HEK293 (cell line): ENCODE measurements around the gene SPIRE1.

Experiments used
- CTCF ChIA-PET: fragments of 350-600 bp; formaldehyde crosslinking; extraction: SDS; loops from one replicate; lab custom pipeline; 2021; ENCODE audit warnings: antibody characterized with exemption; lab: Yijun Ruan, JAX
- POLR2A ChIA-PET: fragments of 300-600 bp; formaldehyde crosslinking; extraction: SDS; loops from one replicate; lab custom pipeline; 2020; ENCODE audit warnings: antibody characterized with exemption, inconsistent platforms; lab: Yijun Ruan, JAX
- H3K27ac ChIP-seq: fragments of 200-500 bp; sonication (Bioruptor generic); 2 replicates; pipeline ENCODE4 v1.5.1; 2014; ENCODE audit warnings: low read depth, low read length, control low read depth, inconsistent platforms; ENCODE audit errors: extremely low read depth
- H3K36me3 ChIP-seq, 2 experiments: fragments of 200-500 bp in 1 of 2; sonication (Bioruptor generic) in 1 of 2; 1 replicate in 1 of 2; 2 replicates in 1 of 2; pipeline ENCODE4 v1.5.1; 2014 to 2017; ENCODE audit warnings: inconsistent platforms in 2 of 2, low read length in 2 of 2; ENCODE audit not compliant: control insufficient read depth in 2 of 2, insufficient read depth in 1 of 2
- H3K4me1 ChIP-seq: fragments of 200-500 bp; sonication (Bioruptor generic); 2 replicates; pipeline ENCODE4 v1.5.1; 2014; ENCODE audit warnings: mild to moderate bottlenecking, low read length, inconsistent platforms; ENCODE audit not compliant: control insufficient read depth, insufficient read depth
- H3K4me3 ChIP-seq: 2 replicates; pipeline ENCODE4 v1.5.1; 2011; ENCODE audit warnings: low read depth, mild to moderate bottlenecking, control low read depth, low read length, moderate library complexity
- H3K9me3 ChIP-seq: fragments of 200-500 bp; sonication (Bioruptor generic); 2 replicates; pipeline ENCODE4 v1.5.1; 2014; ENCODE audit warnings: low read depth, low read length, inconsistent platforms; ENCODE audit not compliant: control insufficient read depth, insufficient read depth
- RBAK ChIP-seq: fragments of 450-650 bp; formaldehyde crosslinking; IDR thresholded peaks from 2 replicates; pipeline ENCODE4 v1.5.1; 2016; ENCODE audit warnings: missing biosample characterization, missing genetic modification characterization
- SALL2 ChIP-seq: fragments of 450-650 bp; formaldehyde crosslinking; IDR thresholded peaks from 2 replicates; pipeline ENCODE4 v1.5.0; 2017; ENCODE audit warnings: missing biosample characterization, mild to moderate bottlenecking, missing genetic modification characterization, borderline replicate concordance
- SP2 ChIP-seq: fragments of 450-650 bp; formaldehyde crosslinking; IDR thresholded peaks from 2 replicates; pipeline ENCODE4 v1.5.1; 2016; ENCODE audit warnings: missing biosample characterization, missing genetic modification characterization
- SP7 ChIP-seq: fragments of 450-650 bp; formaldehyde crosslinking; IDR thresholded peaks from 2 replicates; pipeline ENCODE4 v1.5.1; 2016; ENCODE audit warnings: missing biosample characterization, missing genetic modification characterization
- WT1 ChIP-seq: fragments of 450-650 bp; formaldehyde crosslinking; IDR thresholded peaks from 2 replicates; pipeline ENCODE4 v1.5.1; 2016; ENCODE audit warnings: missing biosample characterization, missing genetic modification characterization
- ZBTB17 ChIP-seq: fragments of 450-650 bp; formaldehyde crosslinking; IDR thresholded peaks from 2 replicates; pipeline ENCODE4 v1.5.1; 2016; ENCODE audit warnings: missing biosample characterization, missing genetic modification characterization
- ZBTB20 ChIP-seq: fragments of 450-650 bp; formaldehyde crosslinking; IDR thresholded peaks from 2 replicates; pipeline ENCODE4 v1.5.1; 2016; ENCODE audit warnings: missing biosample characterization, missing genetic modification characterization
- ZEB2 ChIP-seq: fragments of 450-650 bp; formaldehyde crosslinking; IDR thresholded peaks from 2 replicates; pipeline ENCODE4 v1.5.1; 2016; ENCODE audit warnings: missing biosample characterization, missing genetic modification characterization
- ZFP3 ChIP-seq: fragments of 450-650 bp; formaldehyde crosslinking; IDR thresholded peaks from 2 replicates; pipeline ENCODE4 v1.5.1; 2016; ENCODE audit warnings: low read depth, missing biosample characterization, missing genetic modification characterization
- ZNF112 ChIP-seq: fragments of 450-650 bp; formaldehyde crosslinking; IDR thresholded peaks from 2 replicates; pipeline ENCODE4 v1.5.0; 2017; ENCODE audit warnings: missing biosample characterization, missing genetic modification characterization
- ZNF132 ChIP-seq: fragments of 450-650 bp; formaldehyde crosslinking; IDR thresholded peaks from 2 replicates; pipeline ENCODE4 v1.5.1; 2017; ENCODE audit warnings: missing biosample characterization, missing genetic modification characterization, borderline replicate concordance
- ZNF138 ChIP-seq: fragments of 450-650 bp; formaldehyde crosslinking; IDR thresholded peaks from 2 replicates; pipeline ENCODE4 v1.5.1; 2016; ENCODE audit warnings: missing biosample characterization, missing genetic modification characterization, borderline replicate concordance
- ZNF23 ChIP-seq: fragments of 450-650 bp; formaldehyde crosslinking; IDR thresholded peaks from 2 replicates; pipeline ENCODE4 v1.5.1; 2016; ENCODE audit warnings: missing biosample characterization, missing genetic modification characterization, borderline replicate concordance
- ZNF37A ChIP-seq: fragments of 450-650 bp; IDR thresholded peaks from 2 replicates; pipeline ENCODE4 v1.5.1; 2018; ENCODE audit warnings: missing biosample characterization, missing genetic modification characterization
- ZNF433 ChIP-seq: fragments of 450-650 bp; formaldehyde crosslinking; IDR thresholded peaks from 2 replicates; pipeline ENCODE4 v1.5.1; 2016; ENCODE audit warnings: missing biosample characterization, missing genetic modification characterization, low read depth
- ZNF521 ChIP-seq: fragments of 450-650 bp; formaldehyde crosslinking; IDR thresholded peaks from 2 replicates; pipeline ENCODE4 v1.5.1; 2017; ENCODE audit warnings: missing biosample characterization, mild to moderate bottlenecking, missing genetic modification characterization
- ZNF530 ChIP-seq: fragments of 450-650 bp; formaldehyde crosslinking; IDR thresholded peaks from 2 replicates; pipeline ENCODE4 v1.5.1; 2016; ENCODE audit warnings: low read depth, missing biosample characterization, missing genetic modification characterization
- ZNF548 ChIP-seq: fragments of 450-650 bp; formaldehyde crosslinking; IDR thresholded peaks from 2 replicates; pipeline ENCODE4 v1.5.1; 2016; ENCODE audit warnings: missing biosample characterization, missing genetic modification characterization
- ZNF707 ChIP-seq: fragments of 450-650 bp; formaldehyde crosslinking; IDR thresholded peaks from 2 replicates; pipeline ENCODE4 v1.5.1; 2016; ENCODE audit warnings: missing biosample characterization, missing genetic modification characterization
- ZNF830 ChIP-seq: fragments of 450-650 bp; IDR thresholded peaks from 2 replicates; pipeline ENCODE4 v1.5.0; 2018; ENCODE audit warnings: missing biosample characterization, missing genetic modification characterization, low read depth, mild to moderate bottlenecking, moderate library complexity
- ZSCAN16 ChIP-seq: fragments of 450-650 bp; formaldehyde crosslinking; IDR thresholded peaks from 2 replicates; pipeline ENCODE4 v1.5.1; 2016; ENCODE audit warnings: missing biosample characterization, missing genetic modification characterization
- TF ChIP-seq, protein P1 (sequence below): fragments of 450-650 bp; formaldehyde crosslinking; IDR thresholded peaks from 2 replicates; pipeline ENCODE4 v1.5.1; 2016; ENCODE audit warnings: missing biosample characterization, missing genetic modification characterization
- TF ChIP-seq, protein P2 (sequence below): fragments of 450-650 bp; formaldehyde crosslinking; IDR thresholded peaks from 2 replicates; pipeline ENCODE4 v1.5.1; 2016; ENCODE audit warnings: missing biosample characterization, missing genetic modification characterization
- TF ChIP-seq, protein P3 (sequence below): fragments of 450-650 bp; formaldehyde crosslinking; IDR thresholded peaks from 2 replicates; pipeline ENCODE4 v1.5.1; 2016; ENCODE audit warnings: missing biosample characterization, missing genetic modification characterization
- TF ChIP-seq, protein P4 (sequence below): fragments of 450-650 bp; formaldehyde crosslinking; IDR thresholded peaks from 2 replicates; pipeline ENCODE4 v1.5.1; 2017; ENCODE audit warnings: missing biosample characterization, missing genetic modification characterization
- TF ChIP-seq, protein P5 (sequence below): fragments of 450-650 bp; formaldehyde crosslinking; IDR thresholded peaks from 2 replicates; pipeline ENCODE4 v1.5.1; 2016; ENCODE audit warnings: missing biosample characterization, missing genetic modification characterization
- TF ChIP-seq, protein P6 (sequence below): fragments of 450-650 bp; formaldehyde crosslinking; IDR thresholded peaks from 2 replicates; pipeline ENCODE4 v1.5.1; 2016; ENCODE audit warnings: missing biosample characterization, missing genetic modification characterization
- TF ChIP-seq, protein P7 (sequence below): fragments of 450-650 bp; formaldehyde crosslinking; IDR thresholded peaks from 2 replicates; pipeline ENCODE4 v1.5.1; 2017; ENCODE audit warnings: missing biosample characterization, missing genetic modification characterization

Gene SPIRE1

DNA sequence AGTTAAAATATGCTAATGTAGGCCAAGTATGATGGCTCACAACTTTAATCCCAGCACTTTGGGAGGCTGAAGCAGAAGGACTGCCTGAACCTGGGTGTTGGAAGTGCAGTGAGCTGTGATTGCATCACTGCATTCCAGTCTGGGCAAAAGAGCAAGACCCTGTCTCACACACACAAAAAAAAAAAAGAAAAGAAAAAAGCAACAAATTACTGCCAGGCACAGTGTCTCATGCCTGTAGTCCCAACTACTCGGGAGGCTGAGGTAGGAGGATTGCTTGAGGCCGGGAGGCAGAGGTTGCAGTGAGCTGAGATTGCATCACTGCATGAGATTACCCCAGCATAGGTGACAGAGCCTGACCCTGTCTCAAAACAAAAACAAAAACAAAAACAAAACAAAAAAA is 139.6 kb downstream of the SPIRE1 start:
- Histone ChIP-seq H3K36me3 (no peaks in the 10 kb centered on the region), H3K4me1 (peaks cover 24% of the 10 kb centered on the region), H3K9me3 (no peaks in the 10 kb centered on the region), H3K27ac (no peak overlapping the region), H3K4me3 (no peak overlapping the region)
- CTCF ChIA-PET = interaction anchor here (0.5 to 1.4 kb wide), 2 partner anchors 79 to 141 kb away, joined by 3 to 4 read pairs; no protein-coding TSS in a partner anchor
- POLR2A ChIA-PET = no interaction called here
- peak; percentile 32; the same call in 1 of the 2 replicates for TF ChIP-seq ZBTB17 (tag by site-specific recombination)
- peak; percentile 26; the same call in 1 of the 2 replicates for TF ChIP-seq SP7 (tag by site-specific recombination)
- TF ChIP-seq ZNF433 = no peak
- no peak for TF ChIP-seq ZNF23 (tag by site-specific recombination)
- TF ChIP-seq ZNF548 (tag by site-specific recombination) = no peak
- TF ChIP-seq ZNF707 (tag by site-specific recombination) = no peak
- TF ChIP-seq ZBTB20 (tag by site-specific recombination) = no peak
- TF ChIP-seq ZNF138 (tag by site-specific recombination) = no peak
- TF ChIP-seq SALL2 (tag by site-specific recombination) = no peak
- TF ChIP-seq ZNF132 (tag by site-specific recombination) = no peak
- TF ChIP-seq, protein P1, sequence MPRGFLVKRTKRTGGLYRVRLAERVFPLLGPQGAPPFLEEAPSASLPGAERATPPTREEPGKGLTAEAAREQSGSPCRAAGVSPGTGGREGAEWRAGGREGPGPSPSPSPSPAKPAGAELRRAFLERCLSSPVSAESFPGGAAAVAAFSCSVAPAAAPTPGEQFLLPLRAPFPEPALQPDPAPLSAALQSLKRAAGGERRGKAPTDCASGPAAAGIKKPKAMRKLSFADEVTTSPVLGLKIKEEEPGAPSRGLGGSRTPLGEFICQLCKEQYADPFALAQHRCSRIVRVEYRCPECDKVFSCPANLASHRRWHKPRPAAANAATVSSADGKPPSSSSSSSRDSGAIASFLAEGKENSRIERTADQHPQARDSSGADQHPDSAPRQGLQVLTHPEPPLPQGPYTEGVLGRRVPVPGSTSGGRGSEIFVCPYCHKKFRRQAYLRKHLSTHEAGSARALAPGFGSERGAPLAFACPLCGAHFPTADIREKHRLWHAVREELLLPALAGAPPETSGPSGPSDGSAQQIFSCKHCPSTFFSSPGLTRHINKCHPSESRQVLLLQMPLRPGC = no peak
- TF ChIP-seq WT1 (tag by site-specific recombination) = no peak
- TF ChIP-seq, protein P2, sequence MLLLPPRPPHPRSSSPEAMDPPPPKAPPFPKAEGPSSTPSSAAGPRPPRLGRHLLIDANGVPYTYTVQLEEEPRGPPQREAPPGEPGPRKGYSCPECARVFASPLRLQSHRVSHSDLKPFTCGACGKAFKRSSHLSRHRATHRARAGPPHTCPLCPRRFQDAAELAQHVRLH (tag by site-specific recombination) = 0 out of 2 replicates have a peak, but pooled peaks have one; percentile 63
- TF ChIP-seq SP2 (tag by site-specific recombination) = no peak
- TF ChIP-seq ZFP3 (tag by site-specific recombination) = no peak
- no peak for TF ChIP-seq ZNF830
- TF ChIP-seq, protein P3, sequence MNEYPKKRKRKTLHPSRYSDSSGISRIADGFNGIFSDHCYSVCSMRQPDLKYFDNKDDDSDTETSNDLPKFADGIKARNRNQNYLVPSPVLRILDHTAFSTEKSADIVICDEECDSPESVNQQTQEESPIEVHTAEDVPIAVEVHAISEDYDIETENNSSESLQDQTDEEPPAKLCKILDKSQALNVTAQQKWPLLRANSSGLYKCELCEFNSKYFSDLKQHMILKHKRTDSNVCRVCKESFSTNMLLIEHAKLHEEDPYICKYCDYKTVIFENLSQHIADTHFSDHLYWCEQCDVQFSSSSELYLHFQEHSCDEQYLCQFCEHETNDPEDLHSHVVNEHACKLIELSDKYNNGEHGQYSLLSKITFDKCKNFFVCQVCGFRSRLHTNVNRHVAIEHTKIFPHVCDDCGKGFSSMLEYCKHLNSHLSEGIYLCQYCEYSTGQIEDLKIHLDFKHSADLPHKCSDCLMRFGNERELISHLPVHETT = no peak
- TF ChIP-seq, protein P4, sequence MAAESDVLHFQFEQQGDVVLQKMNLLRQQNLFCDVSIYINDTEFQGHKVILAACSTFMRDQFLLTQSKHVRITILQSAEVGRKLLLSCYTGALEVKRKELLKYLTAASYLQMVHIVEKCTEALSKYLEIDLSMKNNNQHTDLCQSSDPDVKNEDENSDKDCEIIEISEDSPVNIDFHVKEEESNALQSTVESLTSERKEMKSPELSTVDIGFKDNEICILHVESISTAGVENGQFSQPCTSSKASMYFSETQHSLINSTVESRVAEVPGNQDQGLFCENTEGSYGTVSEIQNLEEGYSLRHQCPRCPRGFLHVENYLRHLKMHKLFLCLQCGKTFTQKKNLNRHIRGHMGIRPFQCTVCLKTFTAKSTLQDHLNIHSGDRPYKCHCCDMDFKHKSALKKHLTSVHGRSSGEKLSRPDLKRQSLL = no peak
- TF ChIP-seq ZEB2 (tag by site-specific recombination) = no peak
- TF ChIP-seq, protein P5, sequence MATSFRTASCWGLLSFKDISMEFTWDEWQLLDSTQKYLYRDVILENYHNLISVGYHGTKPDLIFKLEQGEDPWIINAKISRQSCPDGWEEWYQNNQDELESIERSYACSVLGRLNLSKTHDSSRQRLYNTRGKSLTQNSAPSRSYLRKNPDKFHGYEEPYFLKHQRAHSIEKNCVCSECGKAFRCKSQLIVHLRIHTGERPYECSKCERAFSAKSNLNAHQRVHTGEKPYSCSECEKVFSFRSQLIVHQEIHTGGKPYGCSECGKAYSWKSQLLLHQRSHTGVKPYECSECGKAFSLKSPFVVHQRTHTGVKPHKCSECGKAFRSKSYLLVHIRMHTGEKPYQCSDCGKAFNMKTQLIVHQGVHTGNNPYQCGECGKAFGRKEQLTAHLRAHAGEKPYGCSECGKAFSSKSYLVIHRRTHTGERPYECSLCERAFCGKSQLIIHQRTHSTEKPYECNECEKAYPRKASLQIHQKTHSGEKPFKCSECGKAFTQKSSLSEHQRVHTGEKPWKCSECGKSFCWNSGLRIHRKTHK (tag by site-specific recombination) = no peak
- no peak for TF ChIP-seq ZSCAN16 (tag by site-specific recombination)
- no peak for TF ChIP-seq ZNF521
- TF ChIP-seq ZNF530 (tag by site-specific recombination) = no peak
- TF ChIP-seq, protein P6, sequence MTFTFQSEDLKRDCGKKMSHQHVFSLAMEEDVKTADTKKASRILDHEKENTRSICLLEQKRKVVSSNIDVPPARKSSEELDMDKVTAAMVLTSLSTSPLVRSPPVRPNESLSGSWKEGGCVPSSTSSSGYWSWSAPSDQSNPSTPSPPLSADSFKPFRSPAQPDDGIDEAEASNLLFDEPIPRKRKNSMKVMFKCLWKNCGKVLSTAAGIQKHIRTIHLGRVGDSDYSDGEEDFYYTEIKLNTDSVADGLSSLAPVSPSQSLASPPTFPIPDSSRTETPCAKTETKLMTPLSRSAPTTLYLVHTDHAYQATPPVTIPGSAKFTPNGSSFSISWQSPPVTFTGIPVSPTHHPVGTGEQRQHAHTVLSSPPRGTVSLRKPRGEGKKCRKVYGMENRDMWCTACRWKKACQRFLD (tag by site-specific recombination) = no peak
- no peak for TF ChIP-seq ZNF37A (tag by site-specific recombination)
- TF ChIP-seq, protein P7, sequence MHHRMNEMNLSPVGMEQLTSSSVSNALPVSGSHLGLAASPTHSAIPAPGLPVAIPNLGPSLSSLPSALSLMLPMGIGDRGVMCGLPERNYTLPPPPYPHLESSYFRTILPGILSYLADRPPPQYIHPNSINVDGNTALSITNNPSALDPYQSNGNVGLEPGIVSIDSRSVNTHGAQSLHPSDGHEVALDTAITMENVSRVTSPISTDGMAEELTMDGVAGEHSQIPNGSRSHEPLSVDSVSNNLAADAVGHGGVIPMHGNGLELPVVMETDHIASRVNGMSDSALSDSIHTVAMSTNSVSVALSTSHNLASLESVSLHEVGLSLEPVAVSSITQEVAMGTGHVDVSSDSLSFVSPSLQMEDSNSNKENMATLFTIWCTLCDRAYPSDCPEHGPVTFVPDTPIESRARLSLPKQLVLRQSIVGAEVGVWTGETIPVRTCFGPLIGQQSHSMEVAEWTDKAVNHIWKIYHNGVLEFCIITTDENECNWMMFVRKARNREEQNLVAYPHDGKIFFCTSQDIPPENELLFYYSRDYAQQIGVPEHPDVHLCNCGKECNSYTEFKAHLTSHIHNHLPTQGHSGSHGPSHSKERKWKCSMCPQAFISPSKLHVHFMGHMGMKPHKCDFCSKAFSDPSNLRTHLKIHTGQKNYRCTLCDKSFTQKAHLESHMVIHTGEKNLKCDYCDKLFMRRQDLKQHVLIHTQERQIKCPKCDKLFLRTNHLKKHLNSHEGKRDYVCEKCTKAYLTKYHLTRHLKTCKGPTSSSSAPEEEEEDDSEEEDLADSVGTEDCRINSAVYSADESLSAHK (tag by site-specific recombination) = no peak
- no peak for TF ChIP-seq ZNF112
- no peak for TF ChIP-seq RBAK
